Femur (tissue), 1 donor: ENCODE results near the gene VIPR2.
A peak's percentile ranks its signal among the peaks of the same experiment; 100 is the strongest.

ENCODE experiments used
- DNase-seq: peaks from one replicate; pipeline ENCODE4 v3.0.0-alpha.2; 2017

VIPR2 gene

GRCh38 chr7:159156436-159157245 lies 12.0 kb upstream of the VIPR2 start:
- no peak for DNase-seq

DNA sequence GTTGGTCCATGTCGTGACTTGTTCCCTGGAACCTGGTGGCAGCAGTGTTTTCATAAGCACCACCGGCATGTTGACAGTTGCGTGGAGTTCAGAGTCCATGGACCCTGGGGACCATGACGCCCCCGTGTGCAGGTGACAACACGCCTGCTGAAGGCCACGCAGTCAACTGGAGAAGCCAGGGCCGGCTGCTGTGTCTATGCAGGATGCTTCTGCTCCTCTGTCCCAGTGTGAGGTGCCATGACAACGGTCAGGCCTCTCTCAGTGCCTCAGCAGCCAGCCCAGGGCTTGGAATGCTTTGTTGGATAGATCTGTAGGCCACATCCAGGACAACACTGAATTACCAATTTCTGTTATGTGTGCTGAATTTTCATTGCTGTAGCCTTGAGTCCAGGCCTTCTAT lies 10.7 kb upstream of the VIPR2 start:
- no peak for DNase-seq

DNA sequence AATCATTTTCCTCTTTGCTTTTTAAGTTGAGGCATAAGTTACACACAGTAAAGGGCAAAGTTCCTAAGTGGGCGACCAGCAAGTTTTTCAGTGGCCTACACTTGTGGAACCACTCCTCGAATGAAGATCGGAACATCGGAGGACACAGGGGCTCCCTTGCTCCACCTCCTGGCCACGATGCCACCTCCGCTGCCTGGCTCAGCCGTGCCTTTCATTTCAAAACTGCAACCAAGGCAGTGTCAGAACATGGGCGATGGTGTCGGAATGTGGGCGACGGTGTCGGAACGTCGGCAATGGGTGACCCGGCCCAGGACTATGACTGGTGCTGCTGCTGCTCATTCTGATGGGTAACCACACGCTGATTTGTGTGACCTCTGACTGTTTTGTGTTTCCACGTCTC lies 9.6 kb upstream of the VIPR2 start:
- DNase-seq = no peak

GRCh38 chr7:159153511-159153910 lies 8.8 kb upstream of the VIPR2 start:
- DNase-seq = no peak

- no peak for DNase-seq
Measured at GRCh38 chr7:159152816-159153215, 8.1 kb upstream of the VIPR2 start.

GRCh38 chr7:159151231-159151630 lies 6.6 kb upstream of the VIPR2 start:
- DNase-seq = no peak

GRCh38 chr7:159149488-159149887 lies 4.8 kb upstream of the VIPR2 start:
- no peak for DNase-seq

DNA sequence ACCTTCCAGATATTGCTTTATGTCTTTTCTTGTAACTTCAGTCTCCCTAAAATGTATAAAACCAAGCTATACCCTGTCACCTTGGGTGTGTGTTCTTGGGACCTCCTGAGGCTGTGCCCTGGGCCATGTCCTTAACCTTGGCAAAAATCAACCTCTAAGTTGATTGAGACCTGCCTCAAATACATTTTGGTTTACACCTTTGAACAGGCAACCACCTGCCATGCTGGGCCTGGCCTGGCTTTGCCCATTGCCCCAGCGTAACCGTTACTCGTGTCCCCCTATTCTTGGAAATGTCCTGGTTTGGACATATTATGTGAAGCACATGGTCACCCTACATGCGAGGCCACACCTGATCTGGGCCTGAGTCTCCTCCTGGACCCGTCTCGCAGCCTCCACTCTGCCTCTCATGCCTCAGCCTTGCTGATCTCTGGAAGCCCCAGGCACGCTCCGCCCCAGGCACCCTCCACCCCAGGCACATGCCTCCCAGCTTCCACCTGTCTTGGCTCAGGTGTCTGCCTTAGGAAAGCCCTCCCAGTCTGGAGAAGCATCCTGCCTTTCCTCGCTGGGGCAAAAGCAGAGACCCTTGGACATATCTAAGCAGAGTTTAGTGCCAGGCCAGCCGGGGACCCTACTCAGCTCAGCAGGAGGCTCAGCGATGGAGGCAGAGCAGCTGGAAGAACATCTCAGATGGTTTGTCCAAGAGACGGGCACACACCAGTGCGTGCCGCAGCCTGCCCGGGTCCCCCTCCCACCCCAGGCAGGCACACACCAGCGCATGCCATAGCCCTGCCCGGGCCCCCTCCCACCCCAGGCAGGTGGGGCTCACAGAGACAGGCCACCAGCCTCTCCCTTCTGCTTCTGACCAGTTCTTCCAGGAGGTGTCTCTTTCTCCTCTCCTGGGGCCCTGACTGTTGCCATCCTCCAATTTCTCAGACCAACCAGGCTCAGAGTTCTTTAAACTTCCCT lies 4.0 kb upstream of the VIPR2 start:
- no peak for DNase-seq

DNA sequence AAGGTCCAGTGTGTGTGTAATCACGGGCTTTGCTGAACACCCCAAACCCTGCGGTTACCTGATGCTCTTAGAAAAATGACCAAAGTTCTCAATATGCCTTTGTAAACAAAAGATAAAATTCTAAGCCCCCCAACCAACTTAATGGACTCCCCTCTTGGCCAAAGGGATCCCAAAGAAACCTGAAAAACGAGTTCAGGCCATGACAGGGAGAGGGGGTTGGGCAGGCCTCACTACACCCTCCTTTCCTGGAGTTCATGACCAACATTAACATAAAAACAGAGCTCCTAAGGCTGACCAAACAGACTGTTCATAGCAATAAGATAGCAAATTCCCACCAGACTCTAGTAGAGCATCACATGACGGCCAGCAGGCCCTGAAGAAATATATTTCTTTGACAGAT lies 3.0 kb upstream of the VIPR2 start:
- DNase-seq = no peak

DNA sequence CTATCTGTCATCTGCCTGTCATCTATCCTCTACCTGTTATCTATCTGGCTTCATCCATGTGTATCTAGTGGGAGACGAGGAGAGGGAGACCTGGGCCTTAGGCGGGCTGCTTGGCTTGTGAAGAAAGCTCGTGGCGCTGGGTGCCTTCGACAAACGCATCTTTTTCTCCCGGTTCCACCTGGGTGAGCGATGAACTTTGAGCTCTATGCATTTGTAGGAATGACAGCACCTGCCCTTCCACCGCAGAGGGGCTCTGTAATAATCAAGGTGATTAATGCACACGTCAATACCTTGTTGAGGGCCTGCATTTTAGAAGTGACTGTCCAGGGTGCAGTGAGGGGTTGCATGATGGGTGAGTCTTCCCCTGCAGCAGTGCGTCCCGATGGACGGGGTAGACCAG lies 2.6 kb upstream of the VIPR2 start:
- peak; percentile 17 for DNase-seq

- DNase-seq = no peak
Measured at GRCh38 chr7:159146084-159146858, 1.6 kb upstream of the VIPR2 start.

DNA sequence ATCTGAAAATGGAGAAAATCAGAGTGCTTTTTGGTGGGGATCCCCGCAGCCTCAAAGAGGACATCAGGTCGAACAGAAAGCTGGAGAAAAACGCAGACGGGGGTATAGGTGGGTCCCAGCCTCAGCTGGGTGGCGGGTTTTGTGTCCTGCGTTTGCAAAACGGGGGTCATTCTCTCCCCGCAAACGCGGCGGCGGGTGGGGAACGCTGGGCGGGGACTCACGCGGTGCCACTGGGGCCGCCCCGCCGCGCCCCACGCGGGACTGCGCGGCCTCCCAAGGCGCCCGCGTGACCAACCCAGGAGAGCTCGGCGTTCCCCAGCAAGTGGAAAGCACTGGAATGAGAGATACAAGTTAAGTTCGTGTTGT lies 806 bp upstream of the VIPR2 start:
- no peak for DNase-seq

- DNase-seq = peak; percentile 60
Measured at GRCh38 chr7:159143780-159144757, 598 bp downstream of the VIPR2 start.

GRCh38 chr7:159142730-159143129 lies 1.9 kb downstream of the VIPR2 start:
- peak; percentile 1 for DNase-seq

- peak; percentile 6 for DNase-seq
Measured at GRCh38 chr7:159142199-159142598, 2.5 kb downstream of the VIPR2 start.

DNA sequence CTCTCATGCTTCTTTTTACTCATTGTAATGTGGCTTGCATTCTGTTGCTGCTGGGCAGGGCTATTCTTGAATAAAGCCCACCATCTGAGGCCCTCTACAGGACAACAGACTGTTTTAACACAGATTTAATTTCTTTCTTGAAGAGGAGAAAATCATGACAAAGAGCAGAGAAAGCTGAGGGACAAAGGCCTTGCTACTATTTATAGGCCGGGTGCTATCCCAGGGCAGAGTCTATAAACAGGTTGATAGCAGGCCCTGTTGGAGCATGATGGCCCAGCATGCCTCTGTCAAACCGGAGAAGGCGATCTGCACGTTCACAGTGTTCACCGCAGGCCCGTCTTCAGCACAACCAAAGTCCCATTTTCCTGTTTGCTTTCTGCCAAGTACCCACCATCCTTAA lies 3.0 kb downstream of the VIPR2 start:
- peak; percentile 17 for DNase-seq

DNA sequence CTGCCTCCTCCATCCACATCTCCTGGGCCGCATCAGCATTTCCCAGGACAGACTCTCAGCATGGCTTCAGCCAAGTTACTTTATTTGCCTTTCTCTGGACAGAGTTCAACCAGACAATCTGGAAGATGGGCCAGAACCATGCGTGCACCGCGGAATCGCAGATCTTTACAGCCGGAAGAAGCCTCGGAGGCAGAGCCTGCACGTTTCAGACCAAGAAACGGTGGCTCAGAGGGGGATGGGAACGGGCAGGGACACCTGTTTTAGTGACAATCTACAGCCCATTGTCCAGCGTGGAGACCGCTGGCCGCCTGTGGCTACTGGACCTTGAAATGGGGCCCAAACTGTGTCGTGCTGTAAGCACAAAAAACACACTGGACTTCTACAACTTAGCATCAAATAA lies 3.5 kb downstream of the VIPR2 start:
- DNase-seq = peak; percentile 9

- DNase-seq = peak; percentile 10
Measured at GRCh38 chr7:159140170-159140910, 4.3 kb downstream of the VIPR2 start.

GRCh38 chr7:159139639-159140038 lies 5.0 kb downstream of the VIPR2 start:
- peak; percentile 8 for DNase-seq

DNA sequence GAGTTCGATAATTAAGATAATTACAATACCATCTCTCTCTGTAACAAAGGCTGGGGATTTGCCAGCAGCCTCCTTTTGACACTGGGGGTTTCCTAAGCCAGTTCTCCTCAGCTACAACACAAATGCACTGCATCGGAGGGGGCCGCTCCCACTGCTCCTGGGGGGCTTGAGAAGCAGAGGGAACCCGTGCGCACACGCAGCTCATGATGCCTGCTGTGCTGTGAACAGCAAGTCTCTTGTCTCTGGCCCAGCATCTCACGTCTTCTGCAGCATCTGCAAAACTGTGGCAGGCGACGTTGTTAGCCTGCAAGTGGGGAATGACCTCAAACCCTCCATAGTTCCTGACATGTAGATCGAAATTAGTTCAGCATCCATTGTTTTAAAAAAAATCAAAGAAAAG lies 5.5 kb downstream of the VIPR2 start:
- DNase-seq = peak; percentile 3

GRCh38 chr7:159138508-159138907 lies 6.2 kb downstream of the VIPR2 start:
- peak; percentile 1 for DNase-seq
